SU-DHL-6 (cell line): ENCODE measurements around the gene C2CD4C.
"Not testable (repeated sequence)": the region's sequence is repeated elsewhere in the genome, so short reads cannot be mapped to it uniquely, and the experiment has no call there.

Experiments
- CTCF ChIP-seq: fragments of 200-600 bp; sonication (generic); IDR thresholded peaks from one replicate; pipeline ENCODE4 v1.5.1; 2017; ENCODE audit warnings: antibody characterized with exemption, mild to moderate bottlenecking, low read length, moderate library complexity; ENCODE audit not compliant: insufficient read depth, poor library complexity, severe bottlenecking
- EZH2phosphoT487 ChIP-seq: fragments of 200-600 bp; sonication (generic), shearing (Covaris generic); conservative IDR thresholded peaks from 2 replicates; pipeline ENCODE4 v1.6.1; 2018; ENCODE audit warnings: mild to moderate bottlenecking, antibody characterized with exemption, low read length, moderate library complexity, mixed read lengths

GRCh38 chr19:422917-423226, 13.9 kb upstream of the C2CD4C start:
- TF ChIP-seq CTCF, EZH2phosphoT487: not testable (repeated sequence)
